ENCODE data around the gene POLR2E.

The POLR2E gene

GRCh38 chr19:1076046-1076386, 19.2 kb downstream of the POLR2E start:
- no peak for DNase-seq

DNA sequence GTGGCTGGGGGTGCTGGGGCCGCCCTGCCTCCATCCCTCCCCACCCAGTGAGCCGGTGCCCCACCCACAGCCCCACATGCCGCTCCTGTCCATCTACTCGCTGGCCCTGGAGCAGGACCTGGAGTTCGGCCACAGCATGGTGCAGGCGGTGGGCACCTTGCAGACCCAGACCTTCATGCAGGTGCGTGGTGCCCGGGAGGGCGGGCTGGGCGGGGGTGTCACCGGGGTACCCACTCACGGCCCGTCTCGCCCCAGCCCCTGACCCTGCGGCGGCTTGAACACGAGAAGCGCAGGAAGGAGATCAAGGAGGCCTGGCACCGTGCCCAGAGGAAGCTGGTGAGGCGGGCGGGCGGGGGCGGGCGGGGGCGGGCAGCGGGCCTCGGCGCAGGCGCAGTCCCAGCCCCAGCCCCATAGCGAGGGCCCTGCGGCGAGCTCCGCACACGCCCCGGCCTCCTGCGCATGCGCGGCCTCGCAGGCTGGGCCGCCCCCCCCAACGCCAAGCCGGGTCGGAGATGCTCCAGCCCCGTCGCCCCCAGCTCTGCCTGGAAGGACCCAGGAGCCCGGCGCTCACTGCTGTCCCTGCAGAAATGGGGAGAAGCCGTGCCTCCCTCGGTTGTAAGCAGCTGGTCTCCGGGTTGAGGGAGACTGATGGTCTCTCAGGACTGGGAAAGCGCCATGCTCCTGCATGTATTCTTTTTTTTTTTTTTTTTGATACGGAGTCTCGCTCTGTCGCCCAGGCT, 20.5 kb downstream of the POLR2E start:
- DNase-seq = peak; percentile 87

DNA sequence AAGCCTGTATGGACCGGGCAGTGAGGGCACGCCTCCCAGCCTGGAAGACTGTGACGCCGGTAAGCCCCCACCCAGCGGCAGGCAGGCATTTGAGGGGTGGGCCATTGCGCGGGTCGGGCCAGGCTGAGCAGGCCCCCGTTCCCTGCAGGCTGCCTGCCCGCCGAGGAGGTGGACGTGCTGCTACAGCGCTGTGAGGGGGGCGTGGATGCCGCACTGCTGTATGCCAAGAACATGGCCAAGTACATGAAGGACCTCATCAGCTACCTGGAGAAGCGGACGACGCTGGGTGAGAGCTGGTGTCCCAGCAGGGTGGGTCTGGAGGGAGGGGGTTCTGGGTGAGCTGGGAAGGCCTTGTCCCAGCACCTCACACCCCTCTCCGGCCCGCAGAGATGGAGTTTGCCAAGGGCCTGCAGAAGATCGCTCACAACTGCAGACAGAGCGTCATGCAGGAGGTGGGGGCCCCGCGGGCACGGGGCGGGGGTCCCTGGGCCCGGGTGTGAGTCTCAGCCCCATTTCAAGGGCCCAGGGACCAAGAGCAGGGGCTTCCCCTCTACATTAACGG, 21.1 kb downstream of the POLR2E start:
- no peak for DNase-seq

GRCh38 chr19:1073063-1073955, 21.9 kb downstream of the POLR2E start:
- DNase-seq = no peak

GRCh38 chr19:1072371-1073015, 22.7 kb downstream of the POLR2E start:
- no peak for DNase-seq

- no peak for DNase-seq
These were observed 24.0 kb downstream of the POLR2E start for GRCh38 chr19:1070931-1071791.

DNA sequence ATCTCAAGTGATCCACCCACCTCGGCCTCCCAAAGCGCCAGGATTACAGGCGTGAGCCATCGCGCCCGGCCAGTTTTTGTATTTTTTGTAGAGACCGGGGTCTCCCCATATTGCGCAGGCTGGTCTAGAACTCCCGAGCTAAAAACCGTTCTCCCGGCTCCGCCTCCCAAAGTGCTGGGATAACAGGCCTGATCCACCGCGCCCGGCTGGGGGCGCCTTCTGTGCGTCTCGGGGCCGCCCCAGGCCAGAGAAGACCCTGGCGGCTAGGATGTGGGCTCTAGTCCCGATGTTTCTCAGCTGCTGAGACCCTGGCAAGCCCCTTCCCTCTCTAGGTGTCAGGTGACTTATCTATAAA, 24.6 kb downstream of the POLR2E start:
- no peak for DNase-seq

DNA sequence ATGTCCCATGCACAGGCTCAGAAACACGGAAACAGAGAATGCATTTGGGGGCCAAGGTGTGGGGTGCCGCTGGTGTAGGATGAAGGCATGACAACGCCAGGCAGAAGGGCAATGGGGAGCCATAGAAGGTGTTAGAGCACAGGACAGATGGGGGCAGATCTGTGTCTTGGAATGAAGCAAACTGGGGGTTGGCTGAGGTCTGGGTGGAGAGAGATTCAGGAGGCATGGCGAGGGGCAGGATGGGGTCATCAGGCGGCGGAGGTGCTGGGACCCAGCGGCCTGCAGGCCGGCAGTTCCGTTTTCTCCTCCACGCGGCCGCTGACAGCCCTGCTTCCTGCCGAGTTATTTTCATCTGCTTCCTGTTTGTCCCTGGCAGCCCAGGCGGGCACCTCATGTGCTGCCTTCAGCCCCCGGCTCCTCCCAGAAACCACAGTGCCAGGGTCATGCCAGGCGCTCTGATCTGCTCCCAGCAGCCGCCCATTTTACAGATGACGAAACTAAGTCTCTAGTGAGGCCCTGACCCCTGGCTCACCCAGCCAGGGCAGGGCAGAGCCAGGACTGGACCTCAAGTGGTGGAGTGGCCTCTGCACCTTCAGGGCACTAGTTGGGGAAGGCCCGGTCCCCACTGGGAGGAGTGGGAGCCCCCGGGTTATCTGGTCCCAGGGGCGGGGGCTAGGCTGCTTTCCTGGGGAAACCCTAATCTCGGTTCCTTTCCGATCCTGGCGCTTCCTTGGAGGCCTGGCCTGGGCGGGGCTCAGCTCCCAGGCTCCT, 26.0 kb downstream of the POLR2E start:
- no peak for DNase-seq

DNA sequence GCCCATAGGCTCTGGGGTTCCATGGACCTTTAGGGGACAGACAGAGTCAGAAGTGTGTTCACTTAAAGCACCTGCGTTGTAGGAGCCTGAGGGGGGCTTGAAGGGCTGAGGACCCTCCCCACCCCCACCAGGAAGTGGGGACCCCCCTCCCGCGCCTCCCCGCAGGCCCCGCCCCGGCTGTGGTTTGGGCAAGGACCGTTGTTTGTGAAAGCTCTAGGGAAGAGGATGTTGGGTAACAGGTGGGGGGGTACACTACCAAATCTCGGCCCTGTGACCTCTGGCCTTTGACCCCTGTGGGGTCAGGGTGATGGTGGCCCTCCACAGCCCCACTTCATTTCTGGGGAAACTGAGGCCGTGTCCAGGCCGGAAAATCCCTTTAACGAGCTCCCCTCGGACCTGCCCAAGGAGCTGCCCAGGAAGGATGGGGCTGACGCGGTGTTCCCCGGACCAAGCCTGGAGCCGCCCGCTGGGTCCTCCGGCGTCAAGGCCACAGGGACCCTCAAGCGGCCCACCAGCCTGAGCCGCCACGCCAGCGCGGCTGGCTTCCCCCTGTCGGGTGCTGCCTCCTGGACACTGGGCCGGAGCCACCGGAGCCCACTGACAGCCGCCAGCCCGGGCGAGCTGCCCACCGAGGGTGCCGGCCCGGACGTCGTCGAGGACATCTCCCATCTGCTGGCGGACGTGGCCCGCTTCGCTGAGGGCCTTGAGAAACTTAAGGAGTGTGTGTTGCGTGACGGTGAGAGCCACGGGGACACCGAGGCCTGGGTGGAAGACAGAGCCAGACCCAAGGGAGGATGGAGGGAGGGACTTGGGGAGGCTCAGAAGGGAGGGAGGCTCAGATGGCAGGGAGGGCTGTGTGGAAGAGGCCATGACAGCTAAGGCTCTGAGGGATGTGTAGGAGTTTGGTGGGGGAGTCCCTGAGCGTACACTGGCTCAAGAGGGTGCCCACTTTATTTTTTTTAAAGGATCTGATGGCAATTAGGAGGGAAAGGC, 26.9 kb downstream of the POLR2E start:
- no peak for DNase-seq

DNA sequence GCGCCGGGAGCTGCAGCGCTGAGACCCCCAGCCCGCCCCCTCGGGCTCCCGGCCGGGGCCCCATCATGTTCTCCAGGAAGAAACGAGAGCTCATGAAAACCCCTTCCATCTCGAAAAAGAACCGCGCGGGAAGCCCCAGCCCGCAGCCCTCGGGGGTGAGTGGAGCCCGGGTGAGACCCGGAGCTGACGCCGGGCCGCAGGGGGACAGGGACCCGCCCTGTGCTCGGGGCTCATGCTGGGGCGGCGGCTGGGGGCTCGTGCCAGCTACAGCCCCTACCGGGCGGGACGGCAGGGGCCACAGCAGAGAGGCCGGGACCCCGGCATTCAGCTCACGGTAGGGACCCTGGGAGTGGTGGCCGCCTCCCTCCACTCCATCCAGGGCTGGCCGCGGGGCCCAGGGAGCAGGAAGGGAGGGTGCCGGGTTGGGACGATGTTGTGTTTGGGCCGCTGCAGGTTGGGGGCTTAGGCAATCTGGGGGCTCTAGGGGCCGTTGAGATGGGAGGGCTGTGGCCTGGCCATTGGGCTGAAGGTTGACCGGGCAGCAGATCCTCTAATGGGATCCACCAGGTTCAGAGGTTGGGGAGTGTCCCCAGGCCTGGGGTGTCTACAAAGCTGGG, 27.7 kb downstream of the POLR2E start:
- peak; percentile 55 for DNase-seq

DNA sequence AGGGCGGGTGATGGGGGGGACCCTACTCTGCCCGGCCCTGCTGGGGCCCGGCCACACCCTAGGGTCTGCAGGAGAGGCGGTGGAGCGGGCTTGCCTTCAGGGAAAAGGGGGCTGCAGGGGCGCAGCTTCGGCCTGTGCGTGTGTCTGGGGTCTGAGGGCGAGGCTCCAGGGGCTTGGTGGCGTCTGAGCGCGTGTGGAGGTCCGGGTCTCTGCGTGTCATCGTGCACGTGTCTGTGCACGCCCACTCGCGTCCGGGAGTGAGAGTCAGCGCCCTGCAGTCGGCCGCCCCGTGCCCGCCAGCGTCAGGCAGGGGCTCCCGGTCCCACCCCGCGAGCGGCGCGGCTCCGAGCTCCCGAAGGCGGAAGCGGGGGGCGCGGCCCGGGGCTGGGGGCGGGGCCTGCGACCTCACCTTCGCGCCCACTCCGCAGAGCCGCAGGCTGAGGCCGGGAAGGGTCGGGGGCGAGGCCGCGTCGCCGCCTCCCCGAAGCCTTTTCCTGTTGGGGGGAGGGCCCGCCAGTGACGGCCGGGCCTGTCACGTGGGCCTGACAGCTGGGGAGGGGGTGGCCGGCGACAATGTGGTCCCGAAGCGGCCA, 28.3 kb downstream of the POLR2E start, which contains the start of gene ARHGAP45:
ARHGAP45 (plus strand) TSS at position 420 of the 593 bp plus-strand sequence. CDS start 239 bp downstream, outside the sequence.
- peak; percentile 79 for DNase-seq

DNA sequence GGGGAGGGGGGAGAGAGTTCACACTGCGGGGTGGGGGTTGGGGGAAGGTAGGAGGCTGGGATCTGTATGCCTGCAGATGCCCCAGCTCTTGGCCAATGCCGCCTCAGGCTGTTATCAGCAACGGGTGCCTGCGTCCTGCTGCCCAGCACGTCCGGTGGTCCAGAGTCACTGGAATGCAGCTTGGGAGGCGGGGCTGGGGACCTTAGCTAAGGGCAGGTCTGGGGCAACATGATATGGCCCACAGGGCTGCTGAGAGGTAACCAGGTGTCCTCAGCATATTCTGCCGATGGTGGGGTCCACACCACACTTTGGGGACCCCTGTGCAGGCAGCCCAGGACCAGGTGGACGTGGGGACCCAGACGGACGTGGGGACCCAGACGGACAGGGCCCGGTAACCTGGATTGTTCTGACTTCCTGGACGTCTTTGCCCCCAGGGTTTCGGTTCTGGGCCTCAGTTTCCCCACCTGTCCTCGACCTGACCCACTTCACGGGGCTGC, 28.9 kb downstream of the POLR2E start:
- DNase-seq = no peak

DNA sequence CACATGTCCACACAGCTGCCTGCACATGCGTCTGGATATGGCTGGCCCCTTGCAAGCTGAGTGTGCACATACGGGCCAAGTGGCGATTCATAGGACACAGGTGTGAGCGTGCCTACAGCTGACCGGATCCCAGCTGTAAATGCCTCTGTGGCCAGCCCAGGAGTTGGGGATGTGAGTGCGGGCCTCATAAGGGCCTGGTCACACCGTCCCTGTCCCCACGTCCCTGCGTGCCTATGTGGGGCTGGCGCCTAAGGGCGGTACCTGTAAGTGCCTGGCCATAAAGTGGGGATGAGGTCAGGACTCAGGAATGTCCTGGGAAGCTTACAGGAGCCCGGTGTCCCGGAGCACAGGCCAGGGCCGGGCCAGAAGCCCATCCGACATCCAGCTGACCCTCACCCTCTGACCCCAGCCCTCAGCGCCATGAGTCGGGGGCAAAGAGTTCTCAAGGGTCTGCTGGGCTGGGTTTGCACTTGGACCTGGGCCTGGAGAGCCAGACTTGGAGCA, 29.5 kb downstream of the POLR2E start:
- DNase-seq = no peak

GRCh38 chr19:1064661-1065605, 30.2 kb downstream of the POLR2E start:
- peak; percentile 72 for DNase-seq

GRCh38 chr19:1063909-1064660, 31.1 kb downstream of the POLR2E start:
- no peak for DNase-seq

DNA sequence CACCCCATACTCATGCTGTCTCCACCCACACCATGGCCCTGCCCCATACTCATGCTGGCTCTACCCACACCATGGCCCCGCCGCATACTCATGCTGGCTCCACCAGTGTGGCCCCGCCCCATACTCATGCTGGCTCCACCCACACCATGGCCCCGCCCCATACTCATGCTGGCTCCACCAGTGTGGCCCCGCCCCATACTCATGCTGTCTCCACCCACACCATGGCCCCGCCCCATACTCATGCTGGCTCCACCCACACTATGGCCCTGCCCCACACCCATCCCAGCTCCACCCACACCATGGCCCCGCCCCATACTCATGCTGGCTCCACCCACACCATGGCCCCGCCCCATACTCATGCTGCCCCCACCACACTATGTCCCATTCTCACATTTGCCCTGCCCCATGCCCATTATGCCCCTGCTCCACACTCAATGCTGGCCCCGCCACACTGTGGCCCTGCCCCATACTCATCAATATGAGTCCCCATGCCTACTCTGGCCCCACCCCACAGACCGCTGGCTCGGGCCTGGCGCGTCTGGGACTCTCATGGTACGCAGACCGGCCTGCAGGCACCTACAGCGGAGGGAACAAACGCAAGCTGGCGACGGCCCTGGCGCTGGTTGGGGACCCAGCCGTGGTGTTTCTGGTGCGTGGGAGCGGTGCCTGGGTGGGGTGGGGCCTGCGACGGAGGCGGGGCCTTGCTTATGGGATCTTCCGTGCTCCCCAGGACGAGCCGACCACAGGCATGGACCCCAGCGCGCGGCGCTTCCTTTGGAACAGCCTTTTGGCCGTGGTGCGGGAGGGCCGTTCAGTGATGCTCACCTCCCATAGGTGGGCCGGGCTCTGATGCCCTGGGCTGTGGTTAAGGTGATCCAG, 31.9 kb downstream of the POLR2E start:
- DNase-seq = no peak

Data from stimulated activated CD4-positive, alpha-beta T cell treated with anti-CD3 and anti-CD28 coated beads, Interleukin-12 subunit alpha, Interleukin-12 subunit beta, amount 100 ng/mL, for 4 hours (primary cell).